Raji (cell line): ENCODE measurements around the gene GPR26.

Experiments used
- POLR2A ChIP-seq: IDR thresholded peaks from 2 replicates; pipeline ENCODE4 v1.6.1; 2011; ENCODE audit warnings: low read depth, low read length, control low read depth; ENCODE audit not compliant: insufficient read depth

GPR26 gene

GRCh38 chr10:123666318-123667236, at the start of gene GPR26:
GPR26 (plus strand) TSS chr10:123666355; CDS start chr10:123666408, 53 bp downstream.
- no peak for TF ChIP-seq POLR2A

GRCh38 chr10:123618224-123618623, 47.9 kb upstream of the GPR26 start:
- TF ChIP-seq POLR2A: no peak

- no peak for TF ChIP-seq POLR2A
Measured at GRCh38 chr10:123619067-123619855, 46.9 kb upstream of the GPR26 start.

GRCh38 chr10:123620621-123621020, 45.5 kb upstream of the GPR26 start:
- no peak for TF ChIP-seq POLR2A

GRCh38 chr10:123621492-123621891, 44.7 kb upstream of the GPR26 start:
- no peak for TF ChIP-seq POLR2A

- no peak for TF ChIP-seq POLR2A
Measured at GRCh38 chr10:123621916-123622315, 44.2 kb upstream of the GPR26 start.

- TF ChIP-seq POLR2A: no peak
Measured at GRCh38 chr10:123622381-123622780, 43.8 kb upstream of the GPR26 start.

GRCh38 chr10:123624086-123624485, 42.1 kb upstream of the GPR26 start:
- TF ChIP-seq POLR2A: no peak

- no peak for TF ChIP-seq POLR2A
Measured at GRCh38 chr10:123633106-123633505, 33.0 kb upstream of the GPR26 start.

- no peak for TF ChIP-seq POLR2A
Measured at GRCh38 chr10:123633636-123634035, 32.5 kb upstream of the GPR26 start.

- TF ChIP-seq POLR2A: no peak
Measured at GRCh38 chr10:123634221-123634620, 31.9 kb upstream of the GPR26 start.

- TF ChIP-seq POLR2A: no peak
Measured at GRCh38 chr10:123635131-123635530, 31.0 kb upstream of the GPR26 start.

- TF ChIP-seq POLR2A: no peak
Measured at GRCh38 chr10:123635745-123636144, 30.4 kb upstream of the GPR26 start.

GRCh38 chr10:123636598-123637325, 29.4 kb upstream of the GPR26 start:
- no peak for TF ChIP-seq POLR2A

- TF ChIP-seq POLR2A: no peak
Measured at GRCh38 chr10:123637326-123637880, 28.8 kb upstream of the GPR26 start.
